OCI-LY3 (cell line): ENCODE results near the gene GLRA1.
A peak's percentile ranks its signal among the peaks of the same experiment; 100 is the strongest.

Experiments
- H2AFZ ChIP-seq: fragments of 200-600, 300-600 bp; shearing (Covaris generic); 2 replicates; pipeline ENCODE4 v1.6.0; 2014; ENCODE audit warnings: antibody characterized with exemption, low read depth, low read length
- H3K27ac ChIP-seq: fragments of 200-600, 300-600 bp; sonication (generic); 2 replicates; pipeline ENCODE4 v1.5.1; 2014; ENCODE audit warnings: mild to moderate bottlenecking, low read length, moderate library complexity, mixed read lengths
- H3K27me3 ChIP-seq: fragments of 200-600, 300-600 bp; sonication (generic); 2 replicates; pipeline ENCODE4 v1.6.1; 2014; ENCODE audit warnings: low read depth, low read length, mixed read lengths
- H3K36me3 ChIP-seq: fragments of 200-600, 300-600 bp; sonication (generic); replicated peaks from 2 replicates; pipeline ENCODE3; 2014; ENCODE audit warnings: low read depth, low read length, mixed read lengths
- H3K4me1 ChIP-seq: fragments of 300-600, 200-600 bp; sonication (generic); 2 replicates; pipeline ENCODE4 v1.6.1; 2014; ENCODE audit warnings: low read length, mixed read lengths
- H3K4me2 ChIP-seq: fragments of 200-600, 300-600 bp; sonication (generic); 2 replicates; pipeline ENCODE4 v1.6.1; 2014; ENCODE audit warnings: low read length, mixed read lengths
- H3K4me3 ChIP-seq: fragments of 300-600, 200-600 bp; sonication (generic); 2 replicates; pipeline ENCODE4 v1.5.1; 2014; ENCODE audit warnings: antibody characterized with exemption, mild to moderate bottlenecking, low read length, moderate library complexity
- H3K79me2 ChIP-seq: fragments of 300-600, 200-600 bp; shearing (Covaris generic); 2 replicates; pipeline ENCODE4 v1.6.1; 2014; ENCODE audit warnings: mild to moderate bottlenecking, low read length, mixed read lengths
- H3K9ac ChIP-seq: fragments of 300-600, 200-600 bp; shearing (Covaris generic); 2 replicates; pipeline ENCODE4 v1.6.0; 2014; ENCODE audit warnings: mild to moderate bottlenecking, low read length, moderate library complexity
- H3K9me3 ChIP-seq: fragments of 200-600, 300-600 bp; shearing (Covaris generic); 2 replicates; pipeline ENCODE4 v1.6.1; 2014; ENCODE audit warnings: low read length, mixed read lengths; ENCODE audit not compliant: insufficient read depth
- H4K20me1 ChIP-seq: fragments of 200-600, 300-600 bp; sonication (generic); 2 replicates; pipeline ENCODE4 v1.6.1; 2016; ENCODE audit warnings: low read length, mixed read lengths; ENCODE audit not compliant: insufficient read depth
- EZH2phosphoT487 ChIP-seq: fragments of 200-600 bp; shearing (Covaris generic); IDR thresholded peaks from 2 replicates; pipeline ENCODE4 v1.6.1; 2018; ENCODE audit warnings: antibody characterized with exemption, mixed run types, low read depth
- TF ChIP-seq, protein P1 (sequence below): fragments of 200-600, 300-600 bp; sonication (generic); IDR thresholded peaks from 2 replicates; pipeline ENCODE4 v1.5.1; 2014; ENCODE audit warnings: antibody characterized with exemption, low read length, low read depth

GLRA1 gene

GRCh38 chr5:151779531-151780125 lies 145.0 kb downstream of the GLRA1 start:
- H3K27me3 ChIP-seq, result no peaks in the 10 kb centered on the region
- H3K4me1 ChIP-seq, result peaks cover 31% of the 10 kb centered on the region
- TF ChIP-seq, protein P1, sequence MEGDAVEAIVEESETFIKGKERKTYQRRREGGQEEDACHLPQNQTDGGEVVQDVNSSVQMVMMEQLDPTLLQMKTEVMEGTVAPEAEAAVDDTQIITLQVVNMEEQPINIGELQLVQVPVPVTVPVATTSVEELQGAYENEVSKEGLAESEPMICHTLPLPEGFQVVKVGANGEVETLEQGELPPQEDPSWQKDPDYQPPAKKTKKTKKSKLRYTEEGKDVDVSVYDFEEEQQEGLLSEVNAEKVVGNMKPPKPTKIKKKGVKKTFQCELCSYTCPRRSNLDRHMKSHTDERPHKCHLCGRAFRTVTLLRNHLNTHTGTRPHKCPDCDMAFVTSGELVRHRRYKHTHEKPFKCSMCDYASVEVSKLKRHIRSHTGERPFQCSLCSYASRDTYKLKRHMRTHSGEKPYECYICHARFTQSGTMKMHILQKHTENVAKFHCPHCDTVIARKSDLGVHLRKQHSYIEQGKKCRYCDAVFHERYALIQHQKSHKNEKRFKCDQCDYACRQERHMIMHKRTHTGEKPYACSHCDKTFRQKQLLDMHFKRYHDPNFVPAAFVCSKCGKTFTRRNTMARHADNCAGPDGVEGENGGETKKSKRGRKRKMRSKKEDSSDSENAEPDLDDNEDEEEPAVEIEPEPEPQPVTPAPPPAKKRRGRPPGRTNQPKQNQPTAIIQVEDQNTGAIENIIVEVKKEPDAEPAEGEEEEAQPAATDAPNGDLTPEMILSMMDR, result no peak
- no peak for TF ChIP-seq EZH2phosphoT487
- H4K20me1 ChIP-seq, result peaks cover 96% of the 10 kb centered on the region
- H3K36me3 ChIP-seq, result peaks cover 15% of the 10 kb centered on the region
- no peak overlapping the region for H3K4me3 ChIP-seq
- H3K27ac ChIP-seq, result no peak overlapping the region
- peak overlapping the region; percentile 7 for H3K4me2 ChIP-seq
- no peak overlapping the region for H3K9ac ChIP-seq
- peaks cover 100% of the 10 kb centered on the region for H3K79me2 ChIP-seq
- no peaks in the 10 kb centered on the region for H3K9me3 ChIP-seq
- H2AFZ ChIP-seq, result no peak overlapping the region

DNA sequence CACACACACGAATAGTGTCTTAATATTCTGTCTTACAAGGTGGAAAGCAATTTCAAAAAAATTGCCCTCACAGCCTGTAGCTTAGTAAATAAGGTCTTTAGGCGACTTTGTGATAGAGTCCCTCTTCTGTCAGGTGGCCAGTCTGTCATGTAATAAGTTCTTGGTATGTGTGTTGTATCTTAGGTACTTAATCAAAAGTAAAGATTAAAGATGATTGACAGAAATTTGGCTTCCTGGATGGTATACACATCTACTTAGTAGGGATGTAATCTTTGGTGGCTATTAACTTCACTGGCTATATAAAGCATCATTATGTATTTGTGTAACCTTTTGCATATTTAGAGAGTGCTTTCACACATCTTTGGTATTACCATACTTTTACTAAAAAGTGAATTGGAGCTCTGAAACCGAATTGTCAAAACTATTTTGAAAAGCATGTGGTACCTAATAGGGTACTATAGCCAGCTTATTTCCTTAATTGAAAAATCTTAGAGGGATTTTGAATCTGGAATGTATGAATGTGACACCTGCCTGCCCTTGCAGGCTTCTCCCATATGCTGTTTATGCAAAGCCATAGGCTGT lies 149.5 kb downstream of the GLRA1 start:
- peak overlapping the region; percentile 94 for H3K4me2 ChIP-seq
- H2AFZ ChIP-seq, result no peak overlapping the region
- TF ChIP-seq, protein P1, result no peak
- peaks cover 77% of the 10 kb centered on the region for H4K20me1 ChIP-seq
- H3K27ac ChIP-seq, result no peak overlapping the region
- H3K9me3 ChIP-seq, result no peaks in the 10 kb centered on the region
- 0 out of 2 replicates have a peak overlapping the region, but pooled peaks have one; percentile 97 for H3K9ac ChIP-seq
- H3K4me3 ChIP-seq, result peak overlapping the region; percentile 91
- H3K36me3 ChIP-seq, result peaks cover 27% of the 10 kb centered on the region
- peaks cover 37% of the 10 kb centered on the region for H3K4me1 ChIP-seq
- peaks cover 87% of the 10 kb centered on the region for H3K79me2 ChIP-seq
- no peaks in the 10 kb centered on the region for H3K27me3 ChIP-seq

DNA sequence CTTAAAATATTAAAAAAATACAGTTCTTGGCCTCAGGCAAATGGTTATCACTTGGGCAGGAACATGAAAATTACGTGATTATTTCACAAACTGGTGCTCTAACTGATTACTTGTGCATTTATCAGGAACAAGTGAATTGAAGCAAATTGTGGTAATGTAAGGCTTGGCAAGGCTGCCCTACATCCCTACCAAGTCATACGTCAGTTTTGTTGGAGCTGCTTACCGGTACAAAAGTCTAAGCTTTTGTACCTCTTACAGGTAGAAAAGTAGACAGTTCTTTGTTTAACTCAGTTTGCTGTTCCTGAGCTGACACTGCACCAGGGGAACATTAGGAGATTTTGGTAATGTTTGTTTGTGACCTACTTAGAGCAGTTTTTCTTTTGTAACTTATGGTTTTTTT lies 150.7 kb downstream of the GLRA1 start:
- H3K36me3 ChIP-seq, result peaks cover 27% of the 10 kb centered on the region
- H3K4me2 ChIP-seq, result peak overlapping the region; percentile 94
- H3K9ac ChIP-seq, result peak overlapping the region; percentile 97
- H4K20me1 ChIP-seq, result peaks cover 66% of the 10 kb centered on the region
- H3K27me3 ChIP-seq, result no peaks in the 10 kb centered on the region
- peaks cover 84% of the 10 kb centered on the region for H3K79me2 ChIP-seq
- H2AFZ ChIP-seq, result no peak overlapping the region
- H3K9me3 ChIP-seq, result no peaks in the 10 kb centered on the region
- peaks cover 26% of the 10 kb centered on the region for H3K4me1 ChIP-seq
- H3K4me3 ChIP-seq, result peak overlapping the region; percentile 91
- no peak overlapping the region for H3K27ac ChIP-seq
- no peak for TF ChIP-seq EZH2phosphoT487
- TF ChIP-seq, protein P1, result no peak

- Histone ChIP-seq H2AFZ (no peak overlapping the region), H3K4me2 (peak overlapping the region; percentile 94), H3K4me1 (peaks cover 26% of the 10 kb centered on the region), H3K9me3 (no peaks in the 10 kb centered on the region), H3K27me3 (no peaks in the 10 kb centered on the region), H3K27ac (peak overlapping the region; percentile 84), H3K79me2 (peaks cover 74% of the 10 kb centered on the region), H3K9ac (peak overlapping the region; percentile 97), H3K4me3 (peak overlapping the region; percentile 91), H3K36me3 (peaks cover 24% of the 10 kb centered on the region), H4K20me1 (peaks cover 57% of the 10 kb centered on the region)
- TF ChIP-seq, protein P1, result no peak
- TF ChIP-seq EZH2phosphoT487, result no peak
These were observed 151.6 kb downstream of the GLRA1 start for GRCh38 chr5:151772846-151773561.
